ENCODE results near the gene DCUN1D3.
"Not testable (repeated sequence)": the region's sequence is repeated elsewhere in the genome, so short reads cannot be mapped to it uniquely, and the experiment has no call there.

Gene DCUN1D3

DNA sequence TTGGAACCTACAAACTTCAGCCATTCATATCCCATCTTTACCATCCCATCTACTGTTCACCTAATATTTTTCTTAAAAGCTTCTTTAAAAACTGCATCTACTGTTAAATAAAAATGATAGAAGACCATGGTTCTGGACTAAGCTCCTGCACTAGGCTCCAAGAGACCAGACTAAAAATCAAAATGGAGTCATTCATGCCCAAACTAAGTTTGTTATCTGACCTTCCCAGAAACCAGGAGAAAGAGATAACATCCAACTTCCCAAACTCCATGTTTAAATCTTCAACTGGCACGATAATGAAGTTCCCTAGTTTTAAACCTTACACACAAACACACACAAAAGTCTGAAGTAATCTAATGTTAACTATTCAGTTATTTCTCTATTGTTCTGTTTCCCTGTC, 13.8 kb downstream of the DCUN1D3 start:
- no peak for DNase-seq

DNA sequence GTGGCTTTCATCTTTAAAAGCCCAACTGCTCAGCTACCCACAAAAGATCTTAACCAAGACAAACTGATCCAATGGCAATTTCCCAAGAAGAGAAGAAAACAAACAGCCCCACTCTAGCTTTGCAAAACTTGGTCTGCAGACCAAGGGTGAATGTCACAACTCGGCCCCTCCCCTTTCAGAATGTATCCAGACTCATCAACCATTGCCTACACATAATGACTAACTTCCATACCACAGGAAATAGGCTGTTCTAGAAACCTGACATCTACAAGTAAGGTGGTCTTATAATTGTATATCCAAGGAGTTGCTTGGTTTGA, 16.0 kb downstream of the DCUN1D3 start:
- DNase-seq, result no peak

DNA sequence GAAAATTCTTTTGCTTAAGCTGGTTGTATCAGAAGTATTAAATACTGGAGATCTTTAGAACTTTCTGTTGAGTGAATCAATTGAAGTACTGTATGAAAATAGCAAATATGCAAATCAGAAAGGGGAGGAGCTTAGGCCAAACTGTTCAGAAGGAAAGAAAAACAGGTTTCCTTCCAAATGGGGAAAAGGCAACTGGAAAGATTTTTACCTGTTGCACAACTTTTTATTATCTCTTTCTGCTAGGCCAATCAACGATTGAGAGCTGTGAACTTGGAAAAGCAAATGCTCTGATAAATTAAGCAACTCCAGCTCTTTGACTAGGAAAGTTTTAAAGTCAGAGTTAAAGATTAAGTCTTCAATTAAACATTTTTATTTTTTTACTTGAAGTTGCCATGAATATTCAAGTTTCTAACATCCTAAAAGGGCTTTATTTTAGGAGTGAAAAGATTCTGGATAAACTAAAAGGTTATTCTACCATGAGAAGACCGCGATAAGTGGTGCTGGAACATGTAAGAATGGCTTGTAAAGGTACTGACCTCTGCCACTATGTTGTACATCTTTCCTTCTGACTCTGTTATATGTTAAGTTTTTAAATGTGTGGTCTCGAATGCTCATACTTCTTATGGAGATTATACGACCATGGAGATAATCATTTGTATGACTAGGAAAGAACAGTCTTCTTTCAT, 16.5 kb downstream of the DCUN1D3 start:
- no peak for DNase-seq

DNA sequence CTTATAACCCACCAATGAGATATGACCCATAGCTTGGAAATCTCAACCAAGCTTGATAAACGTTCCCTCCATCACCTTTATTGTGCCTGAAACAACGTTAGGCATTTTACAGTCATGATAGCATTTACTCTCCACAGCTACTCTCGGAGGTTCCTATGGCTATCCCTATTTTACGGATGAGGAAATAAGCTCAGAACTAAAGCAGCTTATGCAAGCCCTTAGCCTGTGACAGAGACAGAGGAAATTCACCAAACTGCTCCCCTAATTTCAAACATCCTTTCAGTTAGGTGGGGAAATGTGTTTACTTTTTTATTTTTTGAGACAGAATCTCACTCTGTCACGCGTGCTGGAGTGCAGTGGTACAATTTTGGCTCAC, 18.7 kb downstream of the DCUN1D3 start:
- DNase-seq, result no peak

DNA sequence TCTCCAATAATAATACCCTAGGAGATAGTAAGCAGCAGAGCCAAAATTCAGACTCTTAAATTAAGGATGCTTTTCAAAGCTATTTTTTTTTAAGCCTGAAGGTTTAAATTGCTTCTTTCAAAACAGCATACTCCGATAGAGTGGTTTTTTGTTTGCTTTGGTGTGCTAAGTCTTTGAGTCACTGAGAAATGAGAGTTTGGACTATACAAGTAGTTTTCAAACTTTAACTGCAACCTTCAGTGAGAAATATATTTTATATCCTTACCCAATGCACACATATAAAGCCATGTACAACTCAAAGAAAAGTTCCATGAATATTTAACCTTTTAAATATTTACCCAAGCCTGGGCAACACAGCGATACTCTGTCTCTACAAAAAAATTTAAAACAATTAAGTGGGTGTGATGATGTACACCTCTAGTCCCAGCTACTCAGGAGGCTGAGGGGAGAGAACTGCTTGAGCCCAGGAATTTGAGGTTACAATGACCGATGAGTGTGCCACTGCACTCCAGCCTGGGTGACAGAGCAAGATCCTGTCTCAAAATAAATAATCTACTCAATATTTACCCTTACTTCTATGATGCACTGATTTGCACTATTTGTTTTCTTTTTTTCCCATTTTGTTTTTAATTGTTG, 19.2 kb downstream of the DCUN1D3 start:
- DNase-seq, result no peak

DNA sequence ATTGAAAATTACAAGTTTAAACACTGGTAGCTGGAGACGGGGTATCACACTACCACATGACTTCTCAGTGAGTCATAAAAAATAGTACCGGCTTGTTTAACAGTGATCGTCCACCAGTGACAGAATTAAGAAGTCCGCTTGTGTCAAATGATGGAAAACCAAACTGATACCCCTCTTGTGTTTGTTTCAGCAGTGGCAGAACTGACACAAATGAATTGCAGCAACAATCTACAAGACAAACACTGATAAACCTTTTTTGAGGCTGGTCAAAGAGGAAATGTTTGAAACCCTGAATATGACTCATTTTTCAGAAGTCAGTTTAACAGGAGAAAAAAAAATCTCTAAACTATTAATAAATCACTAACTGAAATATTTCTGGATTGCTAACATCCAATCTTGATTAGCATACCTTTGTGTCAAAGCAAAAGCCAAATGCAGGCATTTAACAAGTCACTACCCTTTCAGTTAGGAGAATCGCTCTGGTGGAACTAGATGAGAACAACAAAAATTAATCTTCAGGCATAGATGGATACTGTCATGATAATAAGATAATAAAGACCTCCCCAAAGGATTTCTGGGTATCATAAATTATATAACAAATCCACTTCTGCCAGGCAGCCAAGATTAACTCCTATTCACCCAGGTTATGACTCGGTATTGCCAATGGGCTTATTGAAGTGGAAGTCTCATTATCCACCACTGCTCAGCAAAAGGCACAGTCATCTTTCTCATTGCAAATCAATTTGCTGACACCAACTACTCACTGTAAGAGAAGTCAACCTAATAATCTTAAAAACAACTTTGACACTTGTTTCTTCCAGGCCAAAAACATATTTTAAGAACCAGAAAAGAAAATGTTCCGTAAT, 20.8 kb downstream of the DCUN1D3 start:
- DNase-seq, result no peak

DNA sequence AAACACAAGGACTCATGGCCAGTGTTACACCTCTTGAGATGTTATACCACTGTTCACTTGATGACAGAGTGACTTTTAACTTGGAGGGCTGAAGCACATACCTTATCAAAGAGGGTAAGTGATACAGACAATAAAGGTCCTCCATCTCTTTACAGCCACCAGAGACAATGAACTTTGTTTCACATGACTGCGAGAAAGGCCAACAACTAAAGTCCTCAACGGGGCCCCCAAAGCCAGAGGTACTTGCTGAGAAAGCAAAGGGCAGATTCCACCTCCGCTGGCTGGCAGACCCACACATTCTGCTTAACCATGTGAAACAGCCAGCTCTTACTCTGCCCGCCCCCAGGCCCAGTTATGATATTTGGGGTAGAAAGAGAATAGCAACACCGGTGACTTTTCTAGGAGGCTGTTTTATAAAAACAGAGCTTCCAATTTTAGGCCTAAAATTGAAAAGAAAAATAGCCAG, 21.4 kb downstream of the DCUN1D3 start:
- DNase-seq, result no peak

DNA sequence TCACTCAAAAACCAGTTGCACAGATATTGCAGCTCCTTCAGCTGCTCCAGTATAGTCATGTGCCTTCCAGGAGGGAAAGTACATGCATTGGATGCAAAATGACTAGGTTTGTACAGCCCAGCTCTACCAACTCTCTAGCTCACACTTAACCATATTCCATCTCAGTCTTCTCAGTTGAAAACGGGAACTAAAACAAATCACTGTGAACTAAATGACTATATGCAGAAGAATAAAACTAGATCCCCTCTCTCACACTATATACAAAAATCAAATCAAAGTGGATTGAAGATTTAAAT, 24.9 kb downstream of the DCUN1D3 start:
- DNase-seq, result no peak

DNA sequence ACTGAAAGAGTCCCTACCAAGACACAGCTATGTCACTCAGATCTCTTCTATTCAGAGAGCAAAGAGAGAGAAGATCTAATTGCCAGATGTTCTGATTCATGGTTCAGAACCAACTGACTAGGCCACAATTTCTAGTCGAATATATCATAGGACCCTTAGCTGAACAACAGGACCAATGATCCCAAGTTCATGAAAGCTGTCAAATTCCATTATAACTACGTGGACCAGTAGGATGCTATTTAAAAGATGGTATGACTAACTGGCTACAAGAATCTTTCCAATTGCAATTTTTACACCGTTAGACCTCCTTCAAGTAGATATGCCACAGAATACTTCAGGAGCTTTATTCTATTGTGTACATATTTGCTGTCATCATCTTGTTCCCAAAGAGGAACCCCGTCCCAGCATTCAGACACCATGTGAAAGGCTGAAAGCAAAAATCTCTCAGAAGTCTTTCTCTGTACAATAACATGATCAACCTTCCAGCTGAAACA, 26.0 kb downstream of the DCUN1D3 start:
- DNase-seq, result no peak

DNA sequence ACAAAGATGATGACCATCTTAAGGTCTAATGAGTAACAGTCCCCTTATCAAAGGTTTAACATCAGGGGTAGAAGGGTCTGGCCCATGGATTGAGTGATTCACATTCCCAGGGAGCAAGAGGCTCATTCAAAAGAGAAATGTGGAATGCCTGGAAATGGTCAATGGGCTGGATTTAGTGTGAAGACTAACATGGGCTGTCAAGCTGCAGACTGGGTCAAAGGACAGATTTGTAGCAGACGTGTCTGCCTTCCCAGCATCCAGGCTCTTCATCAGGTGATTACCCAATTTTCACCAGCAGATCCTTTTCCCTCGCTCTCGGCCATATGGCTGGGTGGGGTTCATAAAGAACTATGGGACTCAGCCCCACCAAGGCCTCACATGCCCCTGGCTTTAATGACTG, 26.8 kb downstream of the DCUN1D3 start:
- no peak for DNase-seq

DNA sequence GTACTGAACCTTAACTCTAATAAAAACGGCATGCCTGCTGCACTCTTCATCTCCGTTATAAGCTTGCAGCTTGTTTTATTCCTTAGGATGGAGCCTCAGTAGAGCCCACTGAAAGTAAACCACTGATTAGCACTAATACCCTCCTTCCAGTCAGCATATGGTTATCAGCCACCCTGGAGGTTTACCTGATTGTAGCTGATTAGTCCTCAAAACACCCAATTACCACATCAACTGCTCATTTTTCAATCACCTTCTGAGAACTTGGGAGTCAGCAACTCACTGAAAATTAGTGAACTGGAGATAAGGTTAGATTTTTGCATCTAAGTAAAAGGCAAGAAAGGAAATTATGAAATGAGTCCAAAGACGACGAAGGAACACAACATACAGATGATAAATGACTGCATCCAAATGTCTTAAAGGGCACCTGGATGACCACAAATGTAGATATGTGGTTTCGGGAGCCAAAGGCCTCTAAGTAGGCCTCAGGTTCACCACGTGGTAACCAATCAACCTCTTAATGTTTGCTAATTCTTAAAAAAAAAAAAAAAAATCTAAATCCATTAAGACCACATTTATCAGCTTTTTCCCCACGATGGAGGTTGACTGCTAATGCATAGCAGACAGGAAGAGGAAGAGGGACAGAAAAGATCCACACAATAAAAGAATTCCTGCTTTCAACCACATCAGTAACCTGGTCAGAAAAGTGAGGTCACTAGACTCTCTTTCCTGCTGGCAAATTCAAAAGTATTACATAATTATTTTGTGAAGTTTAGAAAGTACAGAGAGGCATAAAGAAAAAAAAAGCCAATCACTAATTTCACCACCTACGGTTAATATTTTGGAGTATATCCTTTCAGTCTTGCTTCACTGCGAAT, 28.0 kb downstream of the DCUN1D3 start:
- DNase-seq, result no peak

DNA sequence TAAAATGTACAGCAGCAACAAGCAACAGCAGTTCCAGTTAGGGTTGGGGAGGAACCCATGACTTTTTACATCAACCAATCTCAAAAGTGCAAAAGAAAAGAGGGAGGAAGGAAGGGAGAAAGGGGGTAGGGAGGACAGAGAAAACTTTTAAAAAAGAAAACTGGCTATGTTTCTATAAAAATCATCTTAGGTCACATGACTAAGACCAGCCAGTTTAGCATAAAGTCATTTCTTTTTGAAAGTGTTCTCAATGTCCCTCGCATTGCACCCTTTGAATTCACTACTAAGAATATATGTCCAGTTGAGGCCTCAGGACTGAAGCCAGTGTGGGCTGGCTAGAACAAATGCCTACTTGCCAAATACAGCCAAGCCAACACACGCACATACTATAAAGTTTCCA, 28.9 kb downstream of the DCUN1D3 start:
- DNase-seq, result no peak

DNA sequence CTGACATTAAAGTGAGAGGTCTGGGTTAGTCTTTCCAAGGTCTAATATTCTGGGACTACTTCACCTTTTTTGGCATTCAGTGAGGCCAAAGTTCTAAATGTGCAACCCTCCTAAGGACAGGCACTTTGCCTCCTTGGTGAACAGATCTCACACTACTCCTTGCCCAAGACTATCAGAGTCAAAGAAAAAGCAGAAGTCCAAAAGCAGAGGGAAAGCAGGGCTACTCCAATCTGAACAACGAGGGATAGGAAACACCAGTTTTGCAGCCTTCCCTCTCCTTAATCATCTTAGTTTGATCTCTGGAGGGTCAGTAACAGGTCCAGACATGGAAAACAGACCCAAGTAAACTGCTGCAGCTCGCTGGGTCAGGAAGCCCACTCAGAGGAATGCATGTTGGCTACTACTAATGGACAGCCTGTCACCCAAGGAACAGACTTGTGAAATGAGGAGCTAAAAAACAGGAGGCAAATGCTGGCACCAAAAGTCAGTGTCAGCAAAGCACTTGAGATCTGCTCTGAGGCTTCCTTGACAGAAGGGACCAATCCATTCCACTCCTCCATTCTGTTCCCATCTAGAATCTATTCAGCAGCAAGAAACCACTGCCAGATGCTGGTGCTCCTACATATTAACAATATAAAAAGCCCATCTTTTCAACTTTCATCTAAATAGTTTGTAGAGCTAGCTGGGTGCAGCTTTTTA, 29.9 kb downstream of the DCUN1D3 start:
- DNase-seq, result no peak

DNA sequence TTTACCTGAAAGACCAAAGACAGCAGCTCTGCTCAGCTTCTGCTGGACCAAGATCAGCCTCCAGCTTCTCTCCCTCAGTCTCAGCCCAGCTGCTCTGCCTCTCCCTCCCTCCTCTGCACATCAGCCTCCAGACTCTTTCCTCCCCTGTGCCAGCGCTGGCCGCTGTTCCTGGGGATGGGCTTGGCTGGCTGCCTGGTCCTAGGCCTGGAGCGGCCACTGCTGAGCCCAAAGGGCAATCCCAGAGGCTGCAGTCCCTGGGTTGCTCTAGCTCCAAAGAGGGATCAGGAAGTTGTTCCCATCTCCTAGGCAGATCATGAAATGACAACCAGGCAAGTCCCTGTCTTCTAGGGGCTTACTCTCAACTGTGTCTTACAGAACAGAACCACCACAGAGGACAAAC, 31.3 kb downstream of the DCUN1D3 start:
- DNase-seq, result no peak

DNA sequence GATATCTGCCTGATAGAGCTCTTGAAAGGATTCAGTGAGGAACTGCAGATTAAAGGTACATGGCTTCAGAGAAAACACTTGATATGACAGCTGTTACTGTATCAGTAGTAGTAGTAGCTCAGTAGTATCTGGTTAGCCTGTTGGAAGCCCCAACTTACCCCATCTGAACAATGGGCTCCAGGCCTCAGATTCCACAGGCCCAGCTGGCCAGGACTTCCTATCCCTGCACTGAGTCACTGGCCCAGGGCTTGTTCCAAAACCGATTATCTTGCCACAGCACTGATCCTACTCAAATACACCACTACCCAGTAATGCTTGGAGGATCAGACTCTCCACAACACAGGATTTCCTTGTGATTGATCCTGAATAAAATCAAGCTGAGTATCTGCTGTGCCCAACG, 32.6 kb downstream of the DCUN1D3 start:
- DNase-seq, result no peak

DNA sequence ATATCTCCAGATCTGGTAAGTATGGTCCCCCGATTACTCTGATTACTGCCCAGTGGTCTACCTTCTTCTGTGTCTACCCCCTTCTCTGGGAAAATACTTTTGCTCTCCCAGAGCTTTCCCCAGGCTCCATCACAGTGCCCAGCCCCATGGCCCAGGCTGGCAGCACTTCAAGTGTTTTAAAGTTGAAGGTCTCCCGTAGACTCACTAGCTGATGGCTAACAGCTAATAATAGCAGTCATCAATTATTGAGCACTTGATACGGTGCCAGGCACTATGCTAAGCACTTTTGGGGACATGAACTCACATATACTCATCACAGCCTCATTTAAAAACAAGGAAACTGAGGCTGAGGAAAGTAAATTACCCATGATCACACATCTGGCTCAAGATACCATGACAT, 33.4 kb downstream of the DCUN1D3 start:
- no peak for DNase-seq

DNA sequence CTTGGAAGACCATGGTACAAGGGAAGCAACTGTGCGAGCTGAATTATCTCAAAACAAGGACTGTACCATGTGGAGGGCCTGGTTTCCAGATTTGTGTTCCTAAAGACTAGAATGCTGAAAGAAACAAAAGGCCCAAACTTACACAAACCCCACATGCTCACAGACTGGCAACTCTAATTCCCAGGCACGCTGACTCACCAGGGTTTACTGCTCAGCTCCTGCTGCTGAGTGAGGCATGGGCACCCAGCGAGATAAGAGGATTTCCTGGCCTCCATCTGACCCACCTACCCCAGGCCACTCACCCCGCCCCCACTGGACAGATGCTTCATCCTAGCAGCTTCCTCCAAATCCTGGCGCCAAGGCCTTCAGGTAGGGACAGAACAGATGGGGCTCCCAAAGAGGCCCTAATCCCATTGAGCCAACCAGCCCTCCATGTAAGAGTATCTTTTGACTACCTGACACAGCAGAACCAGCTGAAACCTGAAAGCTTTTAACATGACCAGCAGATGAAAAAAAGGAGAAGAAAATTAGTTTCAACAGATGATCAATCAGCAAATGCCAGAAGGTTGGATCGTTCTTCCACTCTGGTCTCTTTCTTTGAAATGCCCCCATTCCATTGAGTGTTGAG, 33.9 kb downstream of the DCUN1D3 start:
- DNase-seq, result no peak

DNA sequence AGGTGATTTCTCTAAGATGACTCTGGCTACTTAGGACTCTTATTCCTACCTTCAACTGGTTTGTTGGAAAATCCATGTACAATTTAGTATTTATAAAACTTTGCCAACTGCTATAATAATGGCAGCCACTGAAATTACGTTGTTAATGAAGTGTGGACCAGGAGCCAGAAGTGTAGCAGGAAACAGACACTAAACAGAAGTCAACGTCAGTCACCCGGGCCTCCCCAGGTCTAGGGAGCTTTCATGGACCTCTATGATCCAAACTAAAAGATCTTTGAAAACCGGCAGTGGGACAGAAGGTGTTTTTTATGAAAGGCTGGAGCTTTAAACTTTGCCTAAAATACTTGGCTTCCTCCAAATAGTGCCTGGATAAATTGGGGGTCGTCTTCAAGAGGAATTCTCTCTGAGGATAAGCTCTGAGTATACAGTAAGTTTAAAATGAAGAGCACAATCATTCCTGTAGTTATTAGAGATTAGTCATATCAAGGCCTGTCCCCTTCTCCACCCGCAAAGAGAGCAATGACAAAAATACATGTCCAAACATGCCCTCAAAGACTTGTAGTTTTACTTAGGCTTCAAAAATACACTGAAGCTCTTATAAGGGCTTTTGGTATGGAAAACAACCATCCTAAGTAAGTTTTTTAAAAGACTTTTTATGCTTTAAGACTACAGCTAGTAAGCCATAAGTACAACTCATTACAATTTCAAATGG, 34.6 kb downstream of the DCUN1D3 start:
- DNase-seq, result no peak

DNA sequence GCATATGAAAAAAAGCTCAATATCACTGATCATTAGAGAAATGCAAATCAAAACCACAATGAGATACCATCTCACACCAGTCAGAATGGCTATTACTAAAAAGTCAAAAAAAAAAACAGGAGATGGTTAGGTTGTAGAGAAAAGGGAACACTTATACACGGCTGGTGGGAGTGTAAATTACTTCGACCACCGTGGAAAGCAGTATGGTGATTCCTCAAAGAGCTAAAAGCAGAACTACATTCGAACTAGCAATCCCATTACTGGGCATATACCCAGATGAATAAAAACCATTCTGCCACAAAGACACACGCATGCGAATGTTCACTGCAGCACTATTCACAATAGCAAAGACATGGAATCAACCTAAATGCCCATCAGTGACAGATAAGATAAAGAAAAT, 35.8 kb downstream of the DCUN1D3 start:
- DNase-seq, result not testable (repeated sequence)

DNA sequence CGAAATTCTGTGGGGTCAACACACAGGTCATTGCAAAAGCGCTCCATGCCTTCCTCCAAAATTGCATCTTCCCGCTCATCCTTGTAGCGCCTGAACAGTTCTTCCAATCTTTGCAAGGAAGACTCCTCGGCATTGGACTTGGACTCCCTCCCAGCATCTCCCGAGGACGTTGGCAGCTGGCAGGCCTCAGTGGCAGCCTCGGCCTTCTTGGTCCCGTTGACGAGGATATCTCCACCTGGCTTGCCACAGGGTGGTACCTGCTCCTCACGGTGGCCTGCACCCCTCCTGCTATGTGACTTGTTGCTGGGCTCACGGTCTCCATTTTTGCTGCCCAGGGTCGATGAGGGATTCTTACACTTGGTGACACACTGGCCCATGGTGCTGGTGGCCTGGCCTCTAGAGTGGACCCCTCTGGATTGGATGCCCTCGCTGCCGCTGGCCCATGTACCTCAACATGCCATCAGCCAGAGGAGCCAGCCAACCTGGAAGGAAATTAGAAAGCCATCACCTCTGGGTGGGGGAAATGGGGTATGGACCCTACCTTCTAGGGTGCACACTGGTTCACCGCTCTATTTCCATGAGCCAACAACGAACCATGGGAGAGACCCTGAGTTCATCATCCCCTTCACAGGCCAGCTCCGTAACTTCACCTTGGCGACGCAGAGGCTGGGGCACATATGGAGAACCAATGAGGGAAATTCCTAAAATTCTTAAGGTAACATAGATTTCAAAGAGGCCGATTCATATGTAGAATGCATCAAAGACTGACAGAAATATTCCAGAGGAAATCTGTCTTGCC, 37.8 kb downstream of the DCUN1D3 start:
- no peak for DNase-seq

DNA sequence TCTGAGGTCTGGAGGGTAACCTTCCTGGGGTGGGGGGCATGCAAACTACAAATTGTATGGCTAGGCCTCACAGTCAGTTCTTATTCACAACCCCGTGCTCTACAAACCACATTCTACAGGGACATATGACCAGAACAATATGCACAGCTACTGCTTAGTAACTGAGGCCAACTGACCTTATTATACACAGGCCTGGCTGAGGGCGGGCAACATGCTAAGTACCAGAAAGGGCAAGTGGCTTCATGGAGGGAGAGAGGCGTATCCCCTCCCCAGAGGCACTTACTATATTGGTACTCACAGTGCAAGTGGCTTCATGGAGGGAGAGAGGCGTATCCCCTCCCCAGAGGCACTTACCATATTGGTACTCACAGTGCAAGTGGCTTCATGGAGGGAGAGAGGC, 39.2 kb downstream of the DCUN1D3 start:
- not testable (repeated sequence) for DNase-seq

All from NCI-H187 treated with DMSO at 0.1 percent for 48 hours (cell line).